ENCODE data around the gene PNPLA8.

The PNPLA8 gene

GRCh38 chr7:108450160-108450559, 75.8 kb downstream of the PNPLA8 start:
- DNase-seq, result no peak
- no peak for TF ChIP-seq CTCF (IDR thresholded peaks at IDR 0.05; ENCODE audit: low read depth, low read length, missing control alignments)
- H3K4me3 ChIP-seq (ENCODE audit: low read depth, low read length), result no peak overlapping the region
- no peak overlapping the region for H3K27ac ChIP-seq
- no peaks in the 10 kb centered on the region for H3K36me3 ChIP-seq (replicated peaks)
- in situ Hi-C loops (cut with HindIII; ENCODE audit: low pct_ligation_motif_present, low sequenced_read_pairs), result loop anchor here (25.0 kb wide), 1 partner anchor 263 kb away; no protein-coding TSS in a partner anchor
- peaks cover 15% of the 10 kb centered on the region for H3K27me3 ChIP-seq (replicated peaks)

GRCh38 chr7:108449521-108449920, 76.4 kb downstream of the PNPLA8 start:
- no peaks in the 10 kb centered on the region for H3K36me3 ChIP-seq (replicated peaks)
- peaks cover 11% of the 10 kb centered on the region for H3K27me3 ChIP-seq (replicated peaks)
- no peak overlapping the region for H3K4me3 ChIP-seq (ENCODE audit: low read depth, low read length)
- DNase-seq, result no peak
- TF ChIP-seq CTCF (IDR thresholded peaks at IDR 0.05; ENCODE audit: low read depth, low read length, missing control alignments), result no peak
- in situ Hi-C loops (cut with HindIII; ENCODE audit: low pct_ligation_motif_present, low sequenced_read_pairs), result no loop called here
- H3K27ac ChIP-seq, result no peak overlapping the region

GRCh38 chr7:108448584-108449505, 77.1 kb downstream of the PNPLA8 start:
- in situ Hi-C loops (cut with HindIII; ENCODE audit: low pct_ligation_motif_present, low sequenced_read_pairs), result no loop called here

GRCh38 chr7:108442039-108442568, 83.8 kb downstream of the PNPLA8 start:
- TF ChIP-seq CTCF (IDR thresholded peaks at IDR 0.05; ENCODE audit: low read depth, low read length, missing control alignments), result no peak
- Histone ChIP-seq H3K27me3 (replicated peaks) (no peaks in the 10 kb centered on the region), H3K4me3 (ENCODE audit: low read depth, low read length) (no peak overlapping the region), H3K36me3 (replicated peaks) (no peaks in the 10 kb centered on the region), H3K27ac (no peak overlapping the region)
- DNase-seq, result no peak
- in situ Hi-C loops (cut with HindIII; ENCODE audit: low pct_ligation_motif_present, low sequenced_read_pairs), result no loop called here

More at GRCh38 chr7:108448584-108449505, 77.1 kb downstream of the PNPLA8 start:
- H3K4me3 ChIP-seq (ENCODE audit: low read depth, low read length), result no peak overlapping the region
- no peak overlapping the region for H3K27ac ChIP-seq
- no peak for DNase-seq
- TF ChIP-seq CTCF (IDR thresholded peaks at IDR 0.05; ENCODE audit: low read depth, low read length, missing control alignments), result no peak
- H3K27me3 ChIP-seq (replicated peaks), result peaks cover 10% of the 10 kb centered on the region
- no peaks in the 10 kb centered on the region for H3K36me3 ChIP-seq (replicated peaks)

- in situ Hi-C loops (cut with HindIII; ENCODE audit: low pct_ligation_motif_present, low sequenced_read_pairs), result no loop called here
These were observed 84.5 kb downstream of the PNPLA8 start for GRCh38 chr7:108441392-108441955.

More at GRCh38 chr7:108441392-108441955, 84.5 kb downstream of the PNPLA8 start:
- DNase-seq, result no peak
- TF ChIP-seq CTCF (IDR thresholded peaks at IDR 0.05; ENCODE audit: low read depth, low read length, missing control alignments), result no peak
- Histone ChIP-seq H3K27ac (no peak overlapping the region), H3K36me3 (replicated peaks) (no peaks in the 10 kb centered on the region), H3K4me3 (ENCODE audit: low read depth, low read length) (no peak overlapping the region), H3K27me3 (replicated peaks) (no peaks in the 10 kb centered on the region)
